Measurements from ENCODE around the gene KRT39. TPM values are rescaled to one million over a fixed set of nuclear protein-coding genes. Genes with fewer than 3 reads are reported as not detected.
A peak's percentile ranks its signal among the peaks of the same experiment; 100 is the strongest.

KRT39 gene
- polyA plus RNA-seq, 3 donors from 2014 or later, result not detected

DNA sequence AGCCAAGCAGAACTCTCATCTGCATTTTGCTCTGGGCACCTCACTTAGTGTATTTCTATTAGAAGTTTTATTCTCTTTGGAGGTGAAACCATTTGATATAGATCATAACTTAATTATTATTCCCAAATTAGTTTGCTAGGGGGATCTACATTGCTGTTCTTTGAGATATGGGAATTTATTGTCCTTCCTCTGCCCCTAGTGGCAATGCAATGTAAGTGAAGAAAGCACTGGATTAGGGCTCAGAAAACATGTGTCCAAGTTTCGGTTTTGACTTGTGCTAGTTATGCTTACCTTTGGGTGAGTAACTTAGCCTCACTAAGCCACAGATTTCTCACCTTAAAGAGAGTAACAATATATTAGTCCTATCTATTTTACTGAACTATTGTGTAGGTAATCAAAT is 2.9 kb downstream of the KRT39 start:
- Mint-ChIP-seq H3K4me3 (no peak overlapping the region), H3K4me1 (no peaks in the 10 kb centered on the region), H3K27ac (peak overlapping the region in 1 of 6 donors; percentile 23), H3K36me3 (no peaks in the 10 kb centered on the region), H3K27me3 (ENCODE audit: low read depth in 3 of 3) (peaks cover 2 to 12% (median 4%) of the 10 kb centered on the region in 3 donors), H3K9me3 (peaks cover 0 to 1% (median 0%) of the 10 kb centered on the region in 6 donors)
- DNase-seq, result peak in 1 of 3 donors; percentile 14

DNA sequence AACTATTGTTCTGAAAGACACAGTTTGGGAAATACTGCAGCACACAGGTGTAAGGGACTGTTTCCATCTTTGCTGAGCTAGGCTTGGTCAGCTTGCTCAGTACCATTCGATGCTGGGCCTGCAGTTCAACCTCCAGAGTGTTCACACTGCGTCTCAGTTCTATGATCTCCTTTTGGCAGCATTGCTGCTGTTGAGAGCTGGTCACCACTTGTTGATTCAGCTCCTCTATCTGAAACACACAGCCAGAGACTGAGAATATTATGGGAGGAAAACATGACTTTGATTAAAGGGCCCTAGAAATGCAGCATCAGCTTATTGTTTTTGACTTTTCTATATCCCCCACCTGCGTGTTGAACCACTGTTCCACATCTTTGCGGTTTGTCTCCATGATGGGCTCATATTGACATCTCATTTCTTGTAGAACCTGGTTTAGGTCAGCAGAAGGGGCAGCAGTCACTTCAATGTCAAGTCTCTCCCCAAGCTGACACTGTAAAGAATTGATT is 4.6 kb downstream of the KRT39 start:
- Mint-ChIP-seq H3K27ac (no peak overlapping the region), H3K36me3 (no peaks in the 10 kb centered on the region), H3K4me3 (no peak overlapping the region), H3K4me1 (no peaks in the 10 kb centered on the region), H3K27me3 (ENCODE audit: low read depth in 3 of 3) (peaks cover 2 to 7% (median 4%) of the 10 kb centered on the region in 3 donors), H3K9me3 (no peaks in the 10 kb centered on the region)
- DNase-seq, result no peak

DNA sequence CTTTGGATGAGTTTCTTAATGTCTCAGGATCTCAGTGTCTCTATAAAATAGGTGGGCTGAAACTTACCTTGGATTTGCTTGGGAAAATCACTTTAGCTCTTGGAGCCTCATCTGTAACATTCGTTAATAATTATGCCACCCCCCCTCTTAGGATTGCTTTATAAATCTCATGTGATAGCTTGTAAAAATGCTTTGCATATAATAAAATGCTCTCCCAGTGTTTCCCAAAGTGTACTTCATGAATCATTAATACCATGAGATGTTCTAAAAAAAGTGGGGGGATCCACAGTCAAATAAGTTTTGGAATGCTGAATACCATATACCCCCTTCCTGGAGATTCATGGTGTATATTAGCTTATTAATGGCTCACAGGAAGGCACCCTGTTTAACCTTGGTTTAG is 5.2 kb downstream of the KRT39 start:
- Mint-ChIP-seq H3K27me3 (ENCODE audit: low read depth in 3 of 3) (peaks cover 2 to 7% (median 4%) of the 10 kb centered on the region in 3 donors), H3K36me3 (no peaks in the 10 kb centered on the region), H3K9me3 (no peaks in the 10 kb centered on the region), H3K4me1 (no peaks in the 10 kb centered on the region), H3K27ac (no peak overlapping the region), H3K4me3 (no peak overlapping the region)
- DNase-seq, result no peak

DNA sequence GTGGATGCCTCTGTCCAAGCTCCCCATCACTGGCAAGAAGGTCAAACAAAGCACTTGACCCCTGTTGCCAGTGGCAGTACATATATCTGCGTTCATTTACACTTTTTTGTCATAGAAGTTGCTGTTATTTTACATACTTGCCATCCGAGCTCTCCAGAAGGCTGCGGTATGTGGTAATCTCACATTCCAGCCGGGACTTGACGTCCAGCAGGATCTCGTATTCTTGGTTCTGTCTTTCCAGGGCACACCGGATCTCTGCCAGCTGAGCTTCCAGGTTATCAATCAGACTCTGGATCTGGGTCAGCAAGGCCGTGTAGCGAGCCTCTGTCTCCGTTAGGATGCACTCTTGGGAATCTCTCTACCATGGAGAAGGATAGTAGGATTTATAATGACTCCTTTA is 6.6 kb downstream of the KRT39 start:
- Mint-ChIP-seq H3K9me3 (no peaks in the 10 kb centered on the region), H3K27ac (no peak overlapping the region), H3K4me1 (no peaks in the 10 kb centered on the region), H3K36me3 (no peaks in the 10 kb centered on the region), H3K27me3 (ENCODE audit: low read depth in 3 of 3) (peaks cover 2 to 4% (median 2%) of the 10 kb centered on the region in 3 donors), H3K4me3 (no peak overlapping the region)
- DNase-seq, result no peak

DNA sequence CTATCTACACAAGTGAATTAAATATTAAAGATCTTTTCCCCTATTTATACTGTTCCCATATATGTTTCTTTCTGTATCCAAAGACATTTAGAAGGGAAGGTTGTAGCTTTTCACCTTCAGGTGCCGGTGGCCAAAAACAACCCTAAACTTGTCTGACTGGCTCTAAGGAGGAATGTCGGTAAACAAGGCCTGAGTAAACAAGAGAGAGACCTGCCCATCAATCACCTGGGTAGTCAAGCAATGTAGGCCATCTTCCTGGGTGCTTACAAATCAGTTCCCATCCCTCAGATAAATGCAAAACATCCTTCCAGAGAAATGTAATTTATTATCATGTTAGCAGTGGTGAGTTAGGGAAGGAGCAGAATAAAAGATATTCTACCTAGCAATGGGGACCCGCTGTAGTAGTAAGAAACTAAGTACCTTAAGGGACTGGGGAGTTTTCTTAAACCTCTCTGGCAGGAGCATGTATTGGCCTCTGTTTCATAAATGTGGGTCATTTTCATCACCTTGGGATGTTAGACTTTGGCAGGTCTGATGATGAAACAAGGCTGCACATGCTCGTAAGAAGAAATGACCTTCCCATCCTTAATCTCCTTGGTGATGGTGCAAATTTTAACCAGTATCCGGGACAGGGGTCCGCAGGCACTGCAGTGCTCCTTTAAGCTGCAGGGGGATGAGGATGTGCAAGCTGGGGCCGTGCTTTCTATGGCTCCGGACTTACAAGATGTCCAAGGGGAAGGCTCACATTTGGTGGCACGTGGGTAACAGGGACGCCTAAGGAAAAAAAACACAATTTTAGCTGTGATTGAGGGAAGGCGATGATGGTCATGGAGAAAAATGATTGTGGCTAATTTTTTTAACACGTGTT is 8.4 kb downstream of the KRT39 start:
- H3K27me3 Mint-ChIP-seq (ENCODE audit: low read depth in 3 of 3), result peaks cover 4 to 6% (median 6%) of the 10 kb centered on the region in 3 donors

DNA sequence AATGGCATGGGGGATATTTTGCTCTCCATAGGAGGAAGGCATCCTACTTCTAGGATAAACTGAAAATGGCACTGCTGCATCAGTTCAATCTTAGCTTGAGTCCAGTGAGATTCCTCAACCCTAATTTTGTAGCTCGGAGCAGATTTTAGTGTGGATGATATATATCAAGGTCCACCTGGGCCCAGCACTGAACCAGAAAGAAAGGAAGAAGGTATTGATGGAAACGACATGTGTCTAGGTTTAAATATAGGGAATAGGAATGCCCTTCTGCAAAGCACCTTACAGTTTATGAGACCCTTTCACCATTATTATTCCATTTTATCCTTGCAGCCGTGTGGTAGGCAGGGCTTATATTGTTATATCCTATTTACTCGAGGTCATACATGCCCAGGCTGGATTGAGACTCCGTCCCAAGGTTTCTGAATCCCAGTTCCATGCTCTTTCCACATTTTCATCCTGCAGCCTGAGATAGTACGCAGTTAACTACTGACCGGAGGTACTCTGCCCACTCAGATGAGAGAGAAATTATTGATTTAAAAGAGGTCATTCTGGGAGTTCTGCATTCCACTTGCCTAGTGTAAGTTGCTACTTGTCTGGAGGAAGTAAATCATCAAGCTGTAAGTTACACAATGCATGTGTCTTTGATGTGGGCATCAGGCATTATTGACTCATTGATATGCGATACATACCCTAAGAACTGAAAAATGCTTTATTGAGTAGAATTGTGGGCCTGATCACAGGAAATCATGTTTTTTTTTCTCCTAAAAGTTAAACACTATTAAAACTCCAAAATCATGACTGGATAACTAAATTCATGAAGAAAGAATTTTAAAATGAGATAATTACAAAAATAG is 10.1 kb downstream of the KRT39 start:
- Mint-ChIP-seq H3K36me3 (no peaks in the 10 kb centered on the region), H3K9me3 (no peaks in the 10 kb centered on the region), H3K27ac (no peak overlapping the region), H3K4me3 (no peak overlapping the region), H3K27me3 (ENCODE audit: low read depth in 3 of 3) (peaks cover 4 to 15% (median 6%) of the 10 kb centered on the region in 3 donors), H3K4me1 (no peaks in the 10 kb centered on the region)
- no peak for DNase-seq

More for the DNA sequence above, 8.4 kb downstream of the KRT39 start:
- Mint-ChIP-seq H3K9me3 (no peaks in the 10 kb centered on the region), H3K27ac (no peak overlapping the region), H3K36me3 (no peaks in the 10 kb centered on the region), H3K4me3 (no peak overlapping the region), H3K4me1 (no peaks in the 10 kb centered on the region)
- DNase-seq, result no peak

DNA sequence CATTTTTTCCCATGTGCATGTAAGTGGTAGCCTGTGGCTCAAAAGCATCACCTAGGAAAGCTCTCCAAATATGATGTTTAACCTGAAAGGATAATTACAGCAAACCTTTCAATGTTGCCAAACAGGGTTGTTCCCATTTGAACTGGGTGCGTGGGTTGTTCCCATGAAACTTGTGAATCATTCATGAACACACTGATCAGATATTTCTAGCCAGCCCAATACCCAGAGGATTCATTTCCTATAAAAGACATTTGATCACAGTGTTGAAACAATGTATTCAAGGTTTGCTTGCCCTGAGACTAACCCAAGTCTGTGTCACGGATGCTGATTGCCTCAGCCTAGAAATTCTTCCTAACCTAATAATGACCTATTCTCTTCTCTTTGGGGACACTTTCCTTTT is 12.9 kb downstream of the KRT39 start:
- Mint-ChIP-seq H3K9me3 (peaks cover 0 to 2% (median 0%) of the 10 kb centered on the region in 6 donors), H3K27ac (no peak overlapping the region), H3K4me3 (no peak overlapping the region), H3K36me3 (no peaks in the 10 kb centered on the region), H3K4me1 (no peaks in the 10 kb centered on the region), H3K27me3 (ENCODE audit: low read depth in 3 of 3) (peaks cover 9 to 20% (median 13%) of the 10 kb centered on the region in 3 donors)
- DNase-seq, result no peak

DNA sequence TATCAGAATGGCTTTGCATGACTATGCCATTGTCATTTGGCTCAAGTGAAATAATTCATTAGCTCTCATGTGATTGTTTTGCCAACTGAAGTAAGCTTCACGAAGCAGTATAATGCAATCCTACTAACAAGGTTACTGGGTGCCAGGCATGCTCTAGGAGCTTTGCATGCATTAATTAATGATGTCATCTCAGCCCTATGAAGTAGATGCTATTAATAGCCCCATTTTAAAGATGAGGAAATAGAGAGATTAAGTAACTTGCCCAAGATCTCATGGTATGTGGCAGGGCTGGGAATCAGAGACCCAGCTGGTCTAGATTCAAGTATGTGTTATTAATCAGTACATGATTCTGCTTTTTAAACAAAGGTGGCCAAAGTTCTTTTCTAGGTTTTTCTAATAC is 14.1 kb downstream of the KRT39 start:
- no peak overlapping the region for H3K4me3 Mint-ChIP-seq
- H3K27ac Mint-ChIP-seq, result no peak overlapping the region
- DNase-seq, result no peak
- peaks cover 0 to 2% (median 0%) of the 10 kb centered on the region in 6 donors for H3K9me3 Mint-ChIP-seq
- H3K36me3 Mint-ChIP-seq, result no peaks in the 10 kb centered on the region
- no peaks in the 10 kb centered on the region for H3K4me1 Mint-ChIP-seq
- H3K27me3 Mint-ChIP-seq (ENCODE audit: low read depth in 3 of 3), result peaks cover 9 to 30% (median 13%) of the 10 kb centered on the region in 3 donors

DNA sequence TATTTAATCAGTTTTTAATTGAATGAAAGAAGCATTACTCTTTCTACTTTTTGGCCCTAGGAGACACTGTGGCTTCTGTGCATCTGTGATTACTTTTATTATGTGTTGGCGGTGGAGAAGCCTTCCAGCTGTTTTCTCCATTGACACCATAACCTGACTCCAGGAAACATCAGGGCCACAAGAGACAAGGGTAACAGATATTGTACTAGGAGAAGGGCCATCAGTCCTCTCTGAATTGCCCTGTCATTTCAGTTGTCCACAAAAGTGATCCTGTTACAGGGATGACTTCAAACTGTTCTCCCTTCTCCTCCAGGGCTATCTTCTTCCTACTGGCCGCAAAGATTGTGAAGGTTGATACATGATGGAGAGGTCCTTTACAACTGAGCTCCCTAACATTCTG is 14.6 kb downstream of the KRT39 start:
- Mint-ChIP-seq H3K4me1 (no peaks in the 10 kb centered on the region), H3K36me3 (no peaks in the 10 kb centered on the region), H3K27ac (no peak overlapping the region), H3K4me3 (no peak overlapping the region), H3K27me3 (ENCODE audit: low read depth in 3 of 3) (peaks cover 9 to 30% (median 15%) of the 10 kb centered on the region in 3 donors), H3K9me3 (peaks cover 0 to 2% (median 0%) of the 10 kb centered on the region in 6 donors)
- no peak for DNase-seq

DNA sequence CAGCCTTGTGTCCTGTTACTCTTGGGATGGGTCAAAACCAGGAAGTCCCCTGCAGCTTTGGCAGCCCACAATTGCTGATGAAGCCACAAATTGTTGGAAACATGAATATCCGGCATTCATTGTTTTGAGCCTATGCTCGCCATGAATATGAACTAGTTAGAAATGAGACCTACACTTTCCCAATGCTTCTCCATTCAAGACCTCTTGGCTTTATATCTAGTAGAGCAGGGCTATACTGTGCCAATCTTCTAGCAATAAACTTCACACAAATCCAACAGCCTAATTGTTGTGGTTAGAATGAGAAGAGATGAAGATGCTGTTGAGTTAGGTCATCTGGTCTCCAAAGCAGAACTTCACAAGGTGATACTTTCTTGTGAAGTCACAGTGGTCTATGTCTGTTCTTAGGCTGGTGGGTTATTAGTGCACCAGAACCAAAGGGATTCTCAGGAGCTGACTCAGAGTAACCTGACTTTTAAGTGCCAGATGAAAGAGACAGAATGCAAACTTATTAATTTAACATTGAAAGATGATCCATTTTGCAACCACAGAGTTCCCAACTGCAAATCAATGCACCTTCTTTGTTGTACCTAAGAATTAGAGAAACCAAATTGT is 15.6 kb downstream of the KRT39 start:
- DNase-seq, result no peak
- Mint-ChIP-seq H3K4me3 (no peak overlapping the region), H3K27me3 (ENCODE audit: low read depth in 3 of 3) (peaks cover 9 to 35% (median 15%) of the 10 kb centered on the region in 3 donors), H3K4me1 (no peaks in the 10 kb centered on the region), H3K36me3 (no peaks in the 10 kb centered on the region), H3K27ac (no peak overlapping the region), H3K9me3 (peaks cover 0 to 2% (median 0%) of the 10 kb centered on the region in 6 donors)

DNA sequence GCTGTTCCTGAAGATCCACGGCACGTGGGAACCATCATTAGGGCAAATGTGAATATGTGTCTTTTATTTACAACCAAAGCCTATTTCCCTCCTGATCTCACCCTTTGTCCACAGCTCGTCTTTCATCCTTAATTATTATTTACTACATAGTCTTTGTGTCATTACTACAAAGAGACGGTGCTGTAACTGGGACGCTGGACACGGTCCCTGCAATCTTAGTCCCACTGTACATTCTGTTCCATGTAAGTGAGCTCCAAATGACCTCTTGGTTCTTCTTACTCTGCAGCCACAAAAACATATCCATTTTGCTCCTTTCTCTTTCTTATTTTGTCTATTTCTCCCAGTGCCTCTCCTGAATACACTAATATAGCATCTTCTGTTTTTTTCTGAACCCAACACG is 16.6 kb downstream of the KRT39 start:
- H3K27ac Mint-ChIP-seq, result no peak overlapping the region
- H3K9me3 Mint-ChIP-seq, result peaks cover 0 to 2% (median 0%) of the 10 kb centered on the region in 6 donors
- DNase-seq, result no peak
- H3K27me3 Mint-ChIP-seq (ENCODE audit: low read depth in 3 of 3), result peaks cover 9 to 39% (median 17%) of the 10 kb centered on the region in 3 donors
- no peaks in the 10 kb centered on the region for H3K4me1 Mint-ChIP-seq
- no peaks in the 10 kb centered on the region for H3K36me3 Mint-ChIP-seq
- peak overlapping the region in 1 of 5 donors; percentile 1 for H3K4me3 Mint-ChIP-seq

DNA sequence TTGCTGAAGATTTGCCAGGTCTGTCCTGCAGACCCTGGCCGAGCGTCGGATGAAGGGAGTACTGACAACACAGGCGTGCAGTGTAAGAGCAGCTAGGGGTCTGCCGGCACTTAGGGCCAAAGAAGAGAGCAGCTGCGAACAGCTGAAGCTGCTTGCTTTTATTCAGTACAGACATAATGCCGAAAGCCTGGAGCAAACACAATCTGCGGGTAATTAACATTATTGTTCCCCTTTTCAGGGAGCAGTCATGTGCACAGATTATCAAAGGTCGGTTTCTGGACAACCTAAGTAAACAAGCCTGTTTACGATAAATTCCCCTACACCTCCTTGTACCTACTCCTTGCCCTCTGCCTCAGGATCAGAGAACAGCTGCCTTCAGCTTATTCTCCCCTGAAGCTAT is 17.3 kb downstream of the KRT39 start:
- Mint-ChIP-seq H3K27ac (no peak overlapping the region), H3K36me3 (no peaks in the 10 kb centered on the region), H3K4me1 (no peaks in the 10 kb centered on the region), H3K27me3 (ENCODE audit: low read depth in 3 of 3) (peaks cover 12 to 37% (median 15%) of the 10 kb centered on the region in 3 donors), H3K9me3 (peaks cover 0 to 2% (median 0%) of the 10 kb centered on the region in 6 donors), H3K4me3 (no peak overlapping the region)
- no peak for DNase-seq

DNA sequence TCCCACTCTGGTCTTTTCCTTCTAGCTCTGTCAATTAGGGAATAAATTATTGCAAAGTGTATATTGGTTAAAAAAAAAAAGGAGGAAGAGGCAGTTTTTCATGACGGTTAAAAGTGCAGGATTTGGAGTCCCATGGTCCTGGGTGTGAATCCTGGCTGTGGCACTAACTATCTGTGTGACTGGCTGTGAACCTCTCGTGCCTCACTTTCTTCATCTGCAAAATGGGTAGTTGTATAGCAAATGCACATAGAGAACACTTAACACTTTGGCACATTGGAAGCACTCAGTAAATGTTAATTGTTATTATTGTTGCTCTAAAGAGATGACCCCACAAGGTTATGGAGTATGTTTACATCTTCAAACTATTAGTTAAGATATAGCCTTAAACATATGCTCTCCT is 18.8 kb downstream of the KRT39 start:
- DNase-seq, result no peak
- no peaks in the 10 kb centered on the region for H3K36me3 Mint-ChIP-seq
- H3K9me3 Mint-ChIP-seq, result peaks cover 0 to 2% (median 0%) of the 10 kb centered on the region in 6 donors
- H3K4me1 Mint-ChIP-seq, result no peaks in the 10 kb centered on the region
- H3K4me3 Mint-ChIP-seq, result no peak overlapping the region
- H3K27me3 Mint-ChIP-seq (ENCODE audit: low read depth in 3 of 3), result peaks cover 12 to 33% (median 13%) of the 10 kb centered on the region in 3 donors
- no peak overlapping the region for H3K27ac Mint-ChIP-seq

Measured in immature natural killer cell (primary cell).